SU-DHL-6 (cell line): ENCODE results near the gene MXI1.

ENCODE experiments used
- H2AFZ ChIP-seq: fragments of 200-600 bp; sonication (generic); 2 replicates; pipeline ENCODE4 v1.6.1; 2014; ENCODE audit warnings: low read depth, mild to moderate bottlenecking, moderate library complexity, mixed read lengths, antibody characterized with exemption, low read length; ENCODE audit not compliant: severe bottlenecking
- H3F3A ChIP-seq: fragments of 200-600 bp; shearing (Covaris generic); 2 replicates; pipeline ENCODE4 v1.6.0; 2016; ENCODE audit warnings: antibody characterized with exemption, mild to moderate bottlenecking; ENCODE audit not compliant: insufficient read depth
- H3K27ac ChIP-seq: fragments of 200-600 bp; sonication (generic); 2 replicates; pipeline ENCODE4 v1.5.1; 2016; ENCODE audit warnings: low read depth, mild to moderate bottlenecking, low read length, moderate library complexity, mixed read lengths
- H3K27me3 ChIP-seq: fragments of 200-600 bp; sonication (generic), shearing (Covaris generic); 2 replicates; pipeline ENCODE4 v1.6.0; 2014; ENCODE audit warnings: mild to moderate bottlenecking, low read length
- H3K36me3 ChIP-seq: fragments of 200-600 bp; sonication (generic); 2 replicates; pipeline ENCODE4 v1.6.1; 2014; ENCODE audit warnings: mild to moderate bottlenecking, low read length, mixed read lengths
- H3K4me2 ChIP-seq: fragments of 300-600, 200-600 bp; shearing (Covaris generic), sonication (generic); 2 replicates; pipeline ENCODE4 v1.6.0; 2014; ENCODE audit warnings: low read length, low read depth, mild to moderate bottlenecking; ENCODE audit not compliant: poor library complexity, severe bottlenecking
- H3K4me3 ChIP-seq: fragments of 200-600 bp; sonication (generic); 2 replicates; pipeline ENCODE4 v1.5.1; 2014; ENCODE audit warnings: antibody characterized with exemption, low read length, mild to moderate bottlenecking, mixed read lengths; ENCODE audit not compliant: insufficient read depth, poor library complexity, severe bottlenecking
- H3K79me2 ChIP-seq: fragments of 200-600 bp; sonication (generic); 2 replicates; pipeline ENCODE4 v1.6.1; 2014; ENCODE audit warnings: mild to moderate bottlenecking, low read length, moderate library complexity; ENCODE audit not compliant: insufficient read depth
- H3K9ac ChIP-seq: fragments of 200-600 bp; sonication (generic); 2 replicates; pipeline ENCODE4 v1.7.0; 2014; ENCODE audit warnings: mild to moderate bottlenecking, low read length
- H3K9me2 ChIP-seq: fragments of 200-600 bp; sonication (generic); replicated peaks from 2 replicates; pipeline ENCODE4 v1.6.1; 2014; ENCODE audit warnings: low read length; ENCODE audit not compliant: insufficient read depth
- H3K9me3 ChIP-seq: fragments of 200-600 bp; sonication (generic); 2 replicates; pipeline ENCODE4 v1.6.1; 2014; ENCODE audit warnings: low read length, mixed read lengths; ENCODE audit not compliant: insufficient read depth
- H4K20me1 ChIP-seq: fragments of 200-600 bp; sonication (generic); 2 replicates; pipeline ENCODE4 v1.6.1; 2014; ENCODE audit warnings: low read depth, mild to moderate bottlenecking, antibody characterized with exemption, low read length, moderate library complexity, mixed read lengths
- CTCF ChIP-seq: fragments of 200-600 bp; sonication (generic); IDR thresholded peaks from one replicate; pipeline ENCODE4 v1.5.1; 2017; ENCODE audit warnings: antibody characterized with exemption, mild to moderate bottlenecking, low read length, moderate library complexity; ENCODE audit not compliant: insufficient read depth, poor library complexity, severe bottlenecking
- EZH2phosphoT487 ChIP-seq: fragments of 200-600 bp; sonication (generic), shearing (Covaris generic); conservative IDR thresholded peaks from 2 replicates; pipeline ENCODE4 v1.6.1; 2018; ENCODE audit warnings: mild to moderate bottlenecking, antibody characterized with exemption, low read length, moderate library complexity, mixed read lengths

MXI1 gene

GRCh38 chr10:110335314-110336064 lies 128.1 kb downstream of the MXI1 start:
- H3K4me2 ChIP-seq: no peak overlapping the region
- peaks cover 6% of the 10 kb centered on the region; the same call in 1 of the 2 replicates for H3K9me3 ChIP-seq
- H3K79me2 ChIP-seq: no peaks in the 10 kb centered on the region
- no peak overlapping the region for H2AFZ ChIP-seq
- H3K27ac ChIP-seq: no peak overlapping the region
- H3K27me3 ChIP-seq: no peaks in the 10 kb centered on the region
- H3K36me3 ChIP-seq: no peaks in the 10 kb centered on the region
- H3K4me3 ChIP-seq: no peak overlapping the region
- no peaks in the 10 kb centered on the region for H3K9me2 ChIP-seq
- no peaks in the 10 kb centered on the region for H4K20me1 ChIP-seq
- no peaks in the 10 kb centered on the region for H3F3A ChIP-seq
- no peak overlapping the region for H3K9ac ChIP-seq
- TF ChIP-seq EZH2phosphoT487 (no peak), CTCF (no peak)

GRCh38 chr10:110336111-110336721 lies 128.8 kb downstream of the MXI1 start:
- no peak overlapping the region for H3K4me3 ChIP-seq

More at GRCh38 chr10:110336111-110336721, 128.8 kb downstream of the MXI1 start:
- no peak overlapping the region for H3K9ac ChIP-seq
- TF ChIP-seq CTCF (no peak), EZH2phosphoT487 (no peak)
- H3K79me2 ChIP-seq: no peaks in the 10 kb centered on the region
- H3K27me3 ChIP-seq: no peaks in the 10 kb centered on the region
- no peak overlapping the region for H2AFZ ChIP-seq
- no peaks in the 10 kb centered on the region for H3K9me2 ChIP-seq
- H3F3A ChIP-seq: no peaks in the 10 kb centered on the region
- 0 out of 2 replicates have a peak, but pooled peaks cover under 1% of the 10 kb centered on the region for H3K9me3 ChIP-seq
- no peaks in the 10 kb centered on the region for H3K36me3 ChIP-seq
- no peaks in the 10 kb centered on the region for H4K20me1 ChIP-seq
- H3K4me2 ChIP-seq: no peak overlapping the region
- no peak overlapping the region for H3K27ac ChIP-seq
